Measurements from ENCODE around the gene ASAP2. TPM values are rescaled to one million over a fixed set of nuclear protein-coding genes. Genes with fewer than 3 reads are reported as not detected.

Gene ASAP2
- total RNA-seq, 2 donors from 2014 or later = 58.1 to 61.7 TPM

DNA sequence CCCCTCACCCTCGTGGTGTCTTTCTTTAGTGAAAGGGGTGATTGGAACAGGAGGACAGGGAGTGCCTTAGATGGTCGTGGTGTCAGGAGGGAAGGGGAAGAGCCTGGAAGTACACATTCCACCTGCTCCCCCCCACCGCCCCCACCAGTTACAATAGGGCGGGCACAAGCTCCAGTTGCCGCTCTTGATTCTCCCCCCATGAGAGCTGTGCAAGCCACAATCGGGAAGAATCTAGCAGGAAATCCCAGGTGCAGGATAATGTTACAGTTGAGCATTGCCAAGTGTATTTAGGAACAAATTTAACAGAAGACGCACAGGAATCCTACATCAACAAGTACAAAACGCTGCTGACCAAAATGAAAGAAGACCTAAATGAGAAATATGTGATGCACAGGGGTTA is 73.6 kb downstream of the ASAP2 start:
- H3K4me3 ChIP-seq = no peak overlapping the region
- H3K9me3 ChIP-seq = no peaks in the 10 kb centered on the region
- H3K27ac ChIP-seq = no peak overlapping the region
- no peaks in the 10 kb centered on the region for H3K36me3 ChIP-seq
- peaks cover 9% of the 10 kb centered on the region for H3K4me1 ChIP-seq
- no peak overlapping the region for H3K9ac ChIP-seq (ENCODE audit: low read depth in 2 of 2, low read length in 2 of 2)
- intact Hi-C loops (cut with DNase I) = no loop called here
- no peak for DNase-seq
- H3K27me3 ChIP-seq = no peaks in the 10 kb centered on the region
- TF ChIP-seq, protein P1, sequence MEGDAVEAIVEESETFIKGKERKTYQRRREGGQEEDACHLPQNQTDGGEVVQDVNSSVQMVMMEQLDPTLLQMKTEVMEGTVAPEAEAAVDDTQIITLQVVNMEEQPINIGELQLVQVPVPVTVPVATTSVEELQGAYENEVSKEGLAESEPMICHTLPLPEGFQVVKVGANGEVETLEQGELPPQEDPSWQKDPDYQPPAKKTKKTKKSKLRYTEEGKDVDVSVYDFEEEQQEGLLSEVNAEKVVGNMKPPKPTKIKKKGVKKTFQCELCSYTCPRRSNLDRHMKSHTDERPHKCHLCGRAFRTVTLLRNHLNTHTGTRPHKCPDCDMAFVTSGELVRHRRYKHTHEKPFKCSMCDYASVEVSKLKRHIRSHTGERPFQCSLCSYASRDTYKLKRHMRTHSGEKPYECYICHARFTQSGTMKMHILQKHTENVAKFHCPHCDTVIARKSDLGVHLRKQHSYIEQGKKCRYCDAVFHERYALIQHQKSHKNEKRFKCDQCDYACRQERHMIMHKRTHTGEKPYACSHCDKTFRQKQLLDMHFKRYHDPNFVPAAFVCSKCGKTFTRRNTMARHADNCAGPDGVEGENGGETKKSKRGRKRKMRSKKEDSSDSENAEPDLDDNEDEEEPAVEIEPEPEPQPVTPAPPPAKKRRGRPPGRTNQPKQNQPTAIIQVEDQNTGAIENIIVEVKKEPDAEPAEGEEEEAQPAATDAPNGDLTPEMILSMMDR (IDR thresholded peaks at IDR 0.05) = no peak

DNA sequence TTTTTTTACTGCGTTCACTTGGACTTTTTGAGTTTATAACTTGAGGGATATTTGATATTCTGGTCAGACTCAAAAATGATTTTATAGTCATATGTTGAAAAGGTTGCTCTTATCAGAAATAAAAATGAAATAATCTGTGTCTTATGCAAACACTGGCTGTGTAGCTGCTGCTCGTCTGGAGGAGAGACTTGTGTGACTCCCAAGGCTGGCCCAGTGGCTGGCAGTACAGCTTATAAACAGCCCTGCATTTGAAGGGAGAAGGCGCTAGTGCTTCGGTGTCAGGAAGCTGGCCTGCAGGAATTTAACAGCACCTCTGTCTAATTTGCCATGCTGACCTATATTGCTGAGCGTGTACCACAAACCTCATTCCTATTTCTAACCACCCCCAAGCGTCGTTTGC is 74.5 kb downstream of the ASAP2 start:
- H3K27me3 ChIP-seq = no peaks in the 10 kb centered on the region
- H3K9me3 ChIP-seq = no peaks in the 10 kb centered on the region
- no peak overlapping the region for H3K9ac ChIP-seq (ENCODE audit: low read depth in 2 of 2, low read length in 2 of 2)
- H3K4me3 ChIP-seq = no peak overlapping the region
- TF ChIP-seq, protein P1 (IDR thresholded peaks at IDR 0.05) = no peak
- no peak overlapping the region for H3K27ac ChIP-seq
- intact Hi-C loops (cut with DNase I) = no loop called here
- DNase-seq = no peak
- H3K36me3 ChIP-seq = no peaks in the 10 kb centered on the region
- peaks cover 9% of the 10 kb centered on the region for H3K4me1 ChIP-seq

DNA sequence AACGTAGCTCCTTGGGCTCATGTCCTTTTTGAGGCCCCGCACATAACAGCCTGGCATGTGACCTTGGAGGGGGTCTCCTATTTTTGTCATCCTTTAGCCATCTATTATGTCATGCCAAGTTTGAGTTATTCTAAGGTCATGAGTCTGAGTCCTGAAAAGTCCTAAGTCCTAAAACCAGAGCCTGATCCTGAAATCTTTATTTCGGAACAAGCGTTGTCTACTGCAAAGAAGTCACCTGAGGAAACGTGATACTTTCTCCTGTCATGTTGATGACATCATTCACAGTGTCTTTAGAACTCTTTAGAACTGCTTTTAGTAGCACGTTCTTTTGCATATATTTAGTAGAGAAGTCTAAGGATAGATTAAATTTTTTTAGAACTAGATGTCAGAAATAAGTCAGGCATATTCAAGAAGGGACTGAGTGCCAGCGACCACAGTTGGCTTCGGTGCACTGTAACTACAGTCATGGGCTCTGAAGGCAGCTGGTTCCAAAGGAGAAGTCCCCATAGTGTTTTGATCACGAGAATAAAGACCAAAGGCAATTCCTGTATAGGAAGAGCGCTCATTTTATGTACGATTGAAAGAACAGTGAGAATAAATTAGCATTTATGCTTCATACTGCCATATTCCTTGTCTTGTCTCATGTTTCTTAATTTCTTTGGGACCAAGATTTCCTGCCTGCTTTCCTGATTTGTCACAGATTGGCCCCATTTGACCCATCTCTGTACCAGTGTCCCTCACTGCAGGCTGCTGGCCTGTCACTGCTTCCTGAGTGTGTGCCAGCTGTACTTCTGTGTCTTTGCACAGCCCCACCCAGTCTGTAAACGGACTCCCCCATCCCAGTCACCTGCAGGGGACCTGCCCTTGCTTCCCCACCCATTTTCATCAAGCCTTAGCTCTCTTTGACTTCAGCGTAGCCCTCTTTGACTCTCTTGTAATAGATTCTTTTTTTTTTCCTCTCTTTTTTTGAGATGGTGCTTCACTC is 75.8 kb downstream of the ASAP2 start:
- DNase-seq = peak; percentile 85
- H3K4me3 ChIP-seq = no peak overlapping the region
- intact Hi-C loops (cut with DNase I) = no loop called here

DNA sequence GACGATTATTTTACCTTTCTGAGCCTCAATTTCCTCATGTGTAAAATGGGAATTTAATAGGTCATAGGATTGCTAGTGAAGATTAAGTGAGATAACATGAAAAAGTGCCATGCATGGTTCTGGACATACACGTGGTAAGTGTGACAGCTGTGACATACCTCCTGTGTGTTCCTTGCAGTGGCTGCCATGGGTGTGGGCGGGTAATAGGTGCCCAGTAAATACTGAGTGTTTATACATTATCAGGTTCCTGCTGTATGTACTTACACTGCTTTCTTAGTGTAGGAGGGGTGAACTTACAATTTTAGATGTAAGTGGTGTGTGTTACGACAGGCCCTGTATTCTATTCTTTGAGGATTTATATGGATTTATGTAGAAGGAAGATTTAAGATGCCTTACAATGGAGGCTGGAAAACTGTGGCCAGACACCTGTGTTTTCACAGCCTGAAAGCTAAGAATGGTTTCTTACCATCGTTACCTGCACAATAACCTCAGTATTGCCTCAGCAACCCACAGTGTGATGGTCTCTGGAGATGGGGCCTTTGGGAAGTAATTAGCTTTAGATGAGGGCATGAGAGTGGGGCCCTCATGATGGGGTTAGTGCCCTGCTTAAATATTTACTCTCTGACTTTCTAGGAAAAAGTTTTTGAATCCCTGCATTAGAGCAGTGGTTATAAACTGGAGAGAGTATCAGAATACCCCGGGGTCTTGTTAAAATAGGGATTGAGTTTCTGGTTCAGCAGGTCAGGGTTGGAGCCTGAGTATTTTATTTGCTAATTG is 78.1 kb downstream of the ASAP2 start:
- no peak overlapping the region for H3K9ac ChIP-seq (ENCODE audit: low read depth in 2 of 2, low read length in 2 of 2)
- no peak for DNase-seq
- H3K4me3 ChIP-seq = no peak overlapping the region
- intact Hi-C loops (cut with DNase I) = no loop called here
- TF ChIP-seq, protein P1 (IDR thresholded peaks at IDR 0.05) = no peak
- H3K9me3 ChIP-seq = no peaks in the 10 kb centered on the region
- H3K27me3 ChIP-seq = no peaks in the 10 kb centered on the region
- H3K36me3 ChIP-seq = no peaks in the 10 kb centered on the region
- H3K4me1 ChIP-seq = peaks cover 9% of the 10 kb centered on the region
- H3K27ac ChIP-seq = no peak overlapping the region

More for the DNA sequence above, 75.8 kb downstream of the ASAP2 start:
- TF ChIP-seq, protein P1 (IDR thresholded peaks at IDR 0.05) = no peak
- H3K9ac ChIP-seq (ENCODE audit: low read depth in 2 of 2, low read length in 2 of 2) = no peak overlapping the region
- no peaks in the 10 kb centered on the region for H3K27me3 ChIP-seq
- H3K27ac ChIP-seq = peak overlapping the region; percentile 20
- H3K4me1 ChIP-seq = peaks cover 9% of the 10 kb centered on the region
- H3K9me3 ChIP-seq = no peaks in the 10 kb centered on the region
- H3K36me3 ChIP-seq = no peaks in the 10 kb centered on the region

DNA sequence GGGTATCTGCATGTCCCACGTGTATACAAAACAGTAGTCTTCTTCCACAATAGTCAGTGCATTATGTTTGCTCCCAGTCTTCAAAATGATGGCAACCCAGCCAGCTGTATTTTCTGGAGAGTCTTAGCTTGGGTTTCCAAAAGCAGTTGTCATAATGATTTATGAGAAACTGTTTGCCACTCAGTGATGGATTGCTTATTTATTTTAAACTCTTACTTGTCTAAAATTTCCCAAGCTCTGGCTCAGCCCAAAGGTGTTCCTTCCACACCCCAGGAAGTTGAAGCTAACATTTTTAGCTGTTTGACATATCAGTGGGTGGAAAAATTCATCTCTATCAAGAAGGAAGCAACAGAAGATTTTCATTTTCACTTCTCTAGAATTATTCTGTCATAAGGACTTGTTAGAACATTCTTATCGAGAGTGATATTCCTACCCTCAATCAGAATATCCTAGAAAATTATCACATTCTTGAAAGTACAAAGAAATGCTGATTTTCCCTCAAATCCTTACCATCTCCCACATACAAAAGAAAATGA is 78.8 kb downstream of the ASAP2 start:
- TF ChIP-seq, protein P1 (IDR thresholded peaks at IDR 0.05) = no peak
- Histone ChIP-seq H3K36me3 (no peaks in the 10 kb centered on the region), H3K27me3 (no peaks in the 10 kb centered on the region), H3K4me1 (peaks cover 9% of the 10 kb centered on the region), H3K9me3 (no peaks in the 10 kb centered on the region), H3K4me3 (no peak overlapping the region), H3K9ac (ENCODE audit: low read depth in 2 of 2, low read length in 2 of 2) (no peak overlapping the region), H3K27ac (no peak overlapping the region)
- intact Hi-C loops (cut with DNase I) = no loop called here
- no peak for DNase-seq

Data from colonic mucosa (tissue), 4 donors.